Fibroblast of skin of right biceps (primary cell): Measurements from ENCODE around the gene AGRN.

Source experiments
- DNase-seq: peaks from one replicate; pipeline ENCODE4 v3.0.0-alpha.2; 2013

Gene AGRN

GRCh38 chr1:1040004-1040991, 20.4 kb downstream of the AGRN start:
- peak; percentile 87 for DNase-seq

GRCh38 chr1:1041092-1041523, 21.2 kb downstream of the AGRN start:
- DNase-seq = no peak

- DNase-seq = no peak
Measured at GRCh38 chr1:1041873-1042272, 22.0 kb downstream of the AGRN start.

- no peak for DNase-seq
Measured at GRCh38 chr1:1042835-1043234, 22.9 kb downstream of the AGRN start.

GRCh38 chr1:1043411-1043810, 23.5 kb downstream of the AGRN start:
- DNase-seq = no peak

GRCh38 chr1:1043921-1044320, 24.0 kb downstream of the AGRN start:
- DNase-seq = no peak

- no peak for DNase-seq
Measured at GRCh38 chr1:1044455-1045078, 24.6 kb downstream of the AGRN start.

GRCh38 chr1:1045129-1045528, 25.2 kb downstream of the AGRN start:
- DNase-seq = no peak

GRCh38 chr1:1046243-1046642, 26.3 kb downstream of the AGRN start:
- no peak for DNase-seq

GRCh38 chr1:1046767-1047166, 26.8 kb downstream of the AGRN start:
- no peak for DNase-seq

- no peak for DNase-seq
Measured at GRCh38 chr1:1047407-1047806, 27.5 kb downstream of the AGRN start.

GRCh38 chr1:1047963-1048362, 28.0 kb downstream of the AGRN start:
- DNase-seq = no peak

GRCh38 chr1:1048765-1049164, 28.8 kb downstream of the AGRN start:
- DNase-seq = no peak

- no peak for DNase-seq
Measured at GRCh38 chr1:1049318-1050165, 29.6 kb downstream of the AGRN start.

GRCh38 chr1:1050577-1051052, 30.7 kb downstream of the AGRN start:
- DNase-seq = no peak

- no peak for DNase-seq
Measured at GRCh38 chr1:1051127-1051810, 31.3 kb downstream of the AGRN start.

- DNase-seq = no peak
Measured at GRCh38 chr1:1052003-1052840, 32.3 kb downstream of the AGRN start.

- no peak for DNase-seq
Measured at GRCh38 chr1:1053022-1053421, 33.1 kb downstream of the AGRN start.

- no peak for DNase-seq
Measured at GRCh38 chr1:1053682-1054081, 33.8 kb downstream of the AGRN start.

- no peak for DNase-seq
Measured at GRCh38 chr1:1054099-1054700, 34.3 kb downstream of the AGRN start.

GRCh38 chr1:1054971-1055370, 35.1 kb downstream of the AGRN start:
- no peak for DNase-seq
